K562 (cell line): ENCODE measurements around the gene PSMD14. TPM values are rescaled to one million over a fixed set of nuclear protein-coding genes. Genes with fewer than 3 reads are reported as not detected.

Experiments
- ATAC-seq: fragments of 200-7000 bp; cut with Tn5 transposase; 3 replicates; pipeline ENCODE4 v1.9.1; 2020; ENCODE audit warnings: moderate library complexity
- BruUV-seq: library from RNA; stranded (reverse); fragments of 400-500 nt; replicated peaks from 2 replicates; lab custom pipeline; 2021; lab: Mats Ljungman, UMichigan
- CTCF ChIA-PET: fragments of 300-600 bp; formaldehyde crosslinking; extraction: SDS; loops from one replicate; lab custom pipeline; 2021; ENCODE audit warnings: low intra/inter-chr PET ratio; lab: Yijun Ruan, JAX
- POLR2A ChIA-PET: fragments of 300-600, 350-650 bp; sonication (Branson Sonifier 250); formaldehyde crosslinking; extraction: SDS; loops from one replicate; lab custom pipeline; 2021; ENCODE audit warnings: antibody characterized with exemption, inconsistent platforms; lab: Yijun Ruan, JAX
- DNase-seq, 4 experiments: peaks; one replicate each; pipeline versions ENCODE4 v3.0.0 to v3.0.0-alpha.2; 2011 to 2018; ENCODE audit warnings: low spot score in 3 of 4, mixed read lengths in 3 of 4; ENCODE audit errors: extremely low read depth in 1 of 4
- FAIRE-seq: peaks from 2 replicates; lab custom pipeline; 2011; peaks lifted over from hg19 to GRCh38; lab: Jason Lieb, UNC
- H2AFZ ChIP-seq: 2 replicates; pipeline ENCODE4 v1.6.0; 2011; ENCODE audit warnings: low read depth, low read length, control low read depth, inconsistent platforms
- H3K27ac ChIP-seq: fragments of 200-600 bp; 3 replicates; pipeline ENCODE4 v1.8.0; 2011; ENCODE audit warnings: low read depth, mild to moderate bottlenecking, control low read depth, inconsistent platforms, low read length, moderate library complexity, mixed read lengths; ENCODE audit errors: extremely low read depth
- H3K27me3 ChIP-seq, 2 experiments: fragments of 300-600 bp in 1 of 2; 2 replicates in 1 of 2; 3 replicates in 1 of 2; pipeline versions ENCODE4 v1.6.0 to v1.8.0; 2011; ENCODE audit warnings: inconsistent platforms in 2 of 2, low read length in 2 of 2, mild to moderate bottlenecking in 1 of 2, mixed read lengths in 1 of 2, moderate library complexity in 1 of 2; ENCODE audit not compliant: control insufficient read depth in 2 of 2, insufficient read depth in 2 of 2
- H3K36me3 ChIP-seq: fragments of 300-600 bp; 3 replicates; pipeline ENCODE4 v1.8.0; 2011; ENCODE audit warnings: mild to moderate bottlenecking, low read length, inconsistent platforms; ENCODE audit not compliant: control insufficient read depth, insufficient read depth
- H3K4me1 ChIP-seq, 2 experiments: fragments of 200-600 bp in 1 of 2; replicated peaks in 1 of 2; 2 replicates in 1 of 2; 3 replicates in 1 of 2; pipeline versions ENCODE4 v1.5.1 to v1.8.0; 2011; ENCODE audit warnings: inconsistent platforms in 2 of 2, low read length in 2 of 2, mild to moderate bottlenecking in 1 of 2, mixed read lengths in 1 of 2, moderate library complexity in 1 of 2; ENCODE audit not compliant: control insufficient read depth in 2 of 2, insufficient read depth in 2 of 2
- H3K4me2 ChIP-seq: 2 replicates; pipeline ENCODE4 v1.6.1; 2011; ENCODE audit warnings: low read length, control low read depth, inconsistent platforms, mixed read lengths; ENCODE audit not compliant: insufficient read depth
- H3K4me3 ChIP-seq: fragments of 200-600 bp; sonication (generic), shearing (Covaris generic); 2 replicates; pipeline ENCODE4 v1.5.1; 2016; ENCODE audit warnings: control low read depth, inconsistent platforms
- H3K79me2 ChIP-seq: fragments of 200-600 bp; 3 replicates; pipeline ENCODE4 v1.8.0; 2011; ENCODE audit warnings: low read length, inconsistent platforms; ENCODE audit not compliant: control insufficient read depth, insufficient read depth
- H3K9ac ChIP-seq, 2 experiments: 2 replicates each; pipeline versions ENCODE4 v1.6.0 to v1.6.1; 2011; ENCODE audit warnings: low read depth in 2 of 2, low read length in 2 of 2, control low read depth in 1 of 2, inconsistent platforms in 1 of 2, mild to moderate bottlenecking in 1 of 2, mixed read lengths in 1 of 2; ENCODE audit not compliant: insufficient read depth in 1 of 2
- H3K9me1 ChIP-seq: one replicate; pipeline ENCODE4 v1.6.0; 2011; ENCODE audit warnings: inconsistent platforms, mild to moderate bottlenecking, low read length, moderate library complexity; ENCODE audit not compliant: control insufficient read depth, insufficient read depth
- H3K9me3 ChIP-seq: replicated peaks from 2 replicates; pipeline ENCODE4 v1.5.1; 2011; ENCODE audit warnings: low read depth, low read length, inconsistent platforms; ENCODE audit not compliant: control insufficient read depth, insufficient read depth
- H4K20me1 ChIP-seq: replicated peaks from 2 replicates; pipeline ENCODE4 v1.6.1; 2011; ENCODE audit warnings: low read length, inconsistent platforms, mixed read lengths; ENCODE audit not compliant: control insufficient read depth, insufficient read depth
- CBX3 ChIP-seq, 2 experiments: IDR thresholded peaks; 1 replicate in 1 of 2; 2 replicates in 1 of 2; pipeline ENCODE4 v1.6.1; 2012; ENCODE audit warnings: inconsistent platforms in 2 of 2, low read length in 2 of 2, borderline replicate concordance in 1 of 2, control low read depth in 1 of 2
- CEBPZ ChIP-seq: fragments of 150-350 bp; IDR thresholded peaks from 2 replicates; pipeline ENCODE4 v1.6.1; 2014; ENCODE audit warnings: low read depth, mild to moderate bottlenecking, low read length, borderline replicate concordance
- COPS2 ChIP-seq: fragments of 450-650 bp; conservative IDR thresholded peaks from 2 replicates; pipeline ENCODE4 v1.6.1; 2016; ENCODE audit warnings: mild to moderate bottlenecking, moderate library complexity
- DLX4 ChIP-seq: fragments of 250-450 bp; sonication (Bioruptor Pico); IDR thresholded peaks from 2 replicates; pipeline ENCODE4 v1.6.1; 2021; ENCODE audit warnings: mild to moderate bottlenecking
- GATAD2A ChIP-seq: fragments of 450-650 bp; IDR thresholded peaks from 2 replicates; pipeline ENCODE4 v1.6.1; 2017
- PHF21A ChIP-seq: fragments of 450-650 bp; IDR thresholded peaks from 2 replicates; pipeline ENCODE4 v1.6.1; 2017; ENCODE audit warnings: low read depth, borderline replicate concordance
- POLR2G ChIP-seq: fragments of 200-400 bp; formaldehyde crosslinking; IDR thresholded peaks from 2 replicates; pipeline ENCODE4 v1.6.1; 2017; ENCODE audit warnings: low read depth, mild to moderate bottlenecking, antibody characterized with exemption, low read length, moderate library complexity
- SMARCB1 ChIP-seq: IDR thresholded peaks from 2 replicates; pipeline ENCODE4 v1.6.1; 2011; ENCODE audit warnings: improper control_type of control experiment, low read depth; ENCODE audit not compliant: insufficient read length
- TGIF2 ChIP-seq: sonication (generic); formaldehyde crosslinking; IDR thresholded peaks from 2 replicates; pipeline ENCODE4 v1.8.1; 2022; ENCODE audit warnings: mild to moderate bottlenecking, missing genetic modification reagents, moderate library complexity
- ZBED1 ChIP-seq: IDR thresholded peaks from 2 replicates; pipeline ENCODE4 v1.6.1; 2014
- whole genome bisulfite sequencing: fragments of 100-300 bp; shearing (Covaris generic); methylation state at CpG from one replicate; pipeline ENCODE4 v1.1.6; 2016; ENCODE audit warnings: low coverage, mixed read lengths; ENCODE audit not compliant: insufficient coverage; ENCODE audit errors: missing lambda C conversion rate; 5-methylcytosine and 5-hydroxymethylcytosine counted together
- in situ Hi-C: fragments of 300-500 bp; cut with MboI; formaldehyde crosslinking; loops from 4 replicates; pipeline ENCODE4 v1.15.0; 2018; ENCODE audit warnings: inconsistent platforms, mixed read lengths
- intact Hi-C: fragments of 100-400 bp; cut with micrococcal nuclease; formaldehyde crosslinking; loops from 2 replicates; pipeline ENCODE4 v1.14.2; 2022
- polyA plus RNA-seq, 8 experiments: library from polyadenylated mRNA; depleted of rRNA in 4 of 8; stranded (reverse) in 5 of 8; unstranded in 3 of 8; fragments of >200 nt; fragmentation: Nextera tagmentation in 2 of 8; fragmentation: Illumina TruSeq in 1 of 8; extraction: Ambion mirVana in 2 of 8; extraction: Trizol in 1 of 8; gene quantifications; 2 replicates each; pipeline versions ENCODE4 v1.2.1 to v1.2.3, GENCODE V29; 2011 to 2014; ENCODE audit warnings: inconsistent platforms in 1 of 8, missing spikeins in 1 of 8
- total RNA-seq, 7 experiments: library from RNA; depleted of rRNA in 6 of 7; stranded (reverse); fragments of >200 nt in 6 of 7; fragmentation: Illumina TruSeq in 2 of 7; extraction: Trizol in 2 of 7; gene quantifications; 2 replicates each; pipeline versions ENCODE4 v1.2.1 to v1.2.3, GENCODE V29; 2011 to 2021; ENCODE audit warnings: low replicate concordance in 1 of 7
- TF ChIP-seq, protein P1 (sequence below): fragments of 250-450 bp; sonication (Bioruptor Pico); IDR thresholded peaks from 2 replicates; pipeline ENCODE4 v1.5.1; 2021; ENCODE audit warnings: mild to moderate bottlenecking
- TF ChIP-seq, protein P2 (sequence below): fragments of 450-650 bp; formaldehyde crosslinking; IDR thresholded peaks from 2 replicates; pipeline ENCODE4 v1.4.0; 2022; ENCODE audit warnings: missing genetic modification characterization

The PSMD14 gene
- total and polyA plus RNA-seq, 9 of the 15 experiments (the other 6 are each of a cell fraction or from before 2014, with no cell fraction given): 151 to 515 (median 228) TPM

- no peaks in the 10 kb centered on the region for H3K9me1 ChIP-seq
- ATAC-seq (no peak), DNase-seq (peak in 1 of 4 experiments; percentile 13), FAIRE-seq (no peak)
- peaks cover 2 to 6% of the 10 kb centered on the region in 2 experiments; a peak in 2 of 5 replicates for H3K4me1 ChIP-seq
- POLR2A ChIA-PET: interaction anchor here (0.6 to 1.5 kb wide), 14 partner anchors 9 to 182 kb away, joined by 3 to 11 read pairs (median 3); no protein-coding TSS in a partner anchor
- peak overlapping the region; percentile 89 for H3K4me2 ChIP-seq
- TSS peak; percentile 77 for BruUV-seq
- peaks cover 10% of the 10 kb centered on the region for H3K36me3 ChIP-seq
- peak overlapping the region; percentile 94 for H2AFZ ChIP-seq
- intact Hi-C loops: loop anchor here (1.0 to 5.0 kb wide), 3 partner anchors 20 to 147 kb away; partner anchors contain the start of genes TANK and TBR1
- H3K9me3 ChIP-seq: peaks cover 3% of the 10 kb centered on the region; the same call in 1 of the 2 replicates
- CTCF ChIA-PET: no interaction called here
- in situ Hi-C loops: no loop called here
- H3K27me3 ChIP-seq: no peaks in the 10 kb centered on the region
- H4K20me1 ChIP-seq: no peaks in the 10 kb centered on the region
- H3K79me2 ChIP-seq: peaks cover 55% of the 10 kb centered on the region
- H3K27ac ChIP-seq: peak overlapping the region; percentile 96
- WGBS: 4% methylated on average over 6 of the region's 6 CpGs
- peak overlapping the region; percentile 95 to 99; a peak in 3 of 4 replicates for H3K9ac ChIP-seq
- H3K4me3 ChIP-seq: peak overlapping the region; percentile 66
- TF ChIP-seq, protein P1, sequence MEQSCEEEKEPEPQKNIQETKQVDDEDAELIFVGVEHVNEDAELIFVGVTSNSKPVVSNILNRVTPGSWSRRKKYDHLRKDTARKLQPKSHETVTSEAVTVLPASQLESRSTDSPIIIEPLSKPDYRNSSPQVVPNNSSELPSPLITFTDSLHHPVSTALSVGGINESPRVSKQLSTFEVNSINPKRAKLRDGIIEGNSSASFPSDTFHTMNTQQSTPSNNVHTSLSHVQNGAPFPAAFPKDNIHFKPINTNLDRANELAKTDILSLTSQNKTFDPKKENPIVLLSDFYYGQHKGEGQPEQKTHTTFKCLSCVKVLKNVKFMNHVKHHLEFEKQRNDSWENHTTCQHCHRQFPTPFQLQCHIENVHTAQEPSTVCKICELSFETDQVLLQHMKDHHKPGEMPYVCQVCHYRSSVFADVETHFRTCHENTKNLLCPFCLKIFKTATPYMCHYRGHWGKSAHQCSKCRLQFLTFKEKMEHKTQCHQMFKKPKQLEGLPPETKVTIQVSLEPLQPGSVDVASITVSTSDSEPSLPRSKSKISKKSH (CRISPR knock-in tag): no peak
- TF ChIP-seq PHF21A (0 out of 2 replicates have a peak, but pooled peaks have one; percentile 6), DLX4 (CRISPR knock-in tag) (no peak), SMARCB1 (no peak), TGIF2 (CRISPR knock-in tag) (peak; percentile 48; the same call in 1 of the 2 replicates), COPS2 (no peak), CBX3 (IDR thresholded peaks at IDR 0.05; ENCODE audit: borderline replicate concordance in 1 of 2, low read length in 2 of 2) (0 out of 3 replicates have a peak, but pooled peaks of 1 of the 2 experiments have one; percentile 10), CEBPZ (no peak), ZBED1 (no peak), POLR2G (no peak), GATAD2A (0 out of 2 replicates have a peak, but pooled peaks have one; percentile 4)
- TF ChIP-seq, protein P2, sequence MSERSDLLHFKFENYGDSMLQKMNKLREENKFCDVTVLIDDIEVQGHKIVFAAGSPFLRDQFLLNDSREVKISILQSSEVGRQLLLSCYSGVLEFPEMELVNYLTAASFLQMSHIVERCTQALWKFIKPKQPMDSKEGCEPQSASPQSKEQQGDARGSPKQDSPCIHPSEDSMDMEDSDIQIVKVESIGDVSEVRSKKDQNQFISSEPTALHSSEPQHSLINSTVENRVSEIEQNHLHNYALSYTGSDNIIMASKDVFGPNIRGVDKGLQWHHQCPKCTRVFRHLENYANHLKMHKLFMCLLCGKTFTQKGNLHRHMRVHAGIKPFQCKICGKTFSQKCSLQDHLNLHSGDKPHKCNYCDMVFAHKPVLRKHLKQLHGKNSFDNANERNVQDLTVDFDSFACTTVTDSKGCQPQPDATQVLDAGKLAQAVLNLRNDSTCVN (CRISPR knock-in tag): no peak
These were observed 549 bp upstream of the PSMD14 start for GRCh38 chr2:161307676-161308075.
